Measurements from ENCODE around the gene FBXL14. TPM values are rescaled to one million over a fixed set of nuclear protein-coding genes. Genes with fewer than 3 reads are reported as not detected.

FBXL14 gene
- total and polyA plus RNA-seq, 9 of the 15 experiments (the other 6 are each of a cell fraction or from before 2014, with no cell fraction given) = 0.13 to 9.8 (median 3.3) TPM

GRCh38 chr12:1531654-1532374, 62.6 kb downstream of the FBXL14 start:
- H3K4me1 ChIP-seq (replicated peaks in 1 of 2; ENCODE audit: control insufficient read depth in 2 of 2, insufficient read depth in 2 of 2, low read length in 2 of 2) = peaks cover 11 to 34% of the 10 kb centered on the region in 2 experiments
- BruUV-seq (replicated peaks) = no TSS peak
- peaks cover 15% of the 10 kb centered on the region; the same call in 2 of the 3 replicates for H3K79me2 ChIP-seq (ENCODE audit: control insufficient read depth, insufficient read depth, low read length)
- WGBS (ENCODE audit: insufficient coverage, low coverage, missing lambda C conversion rate) = 59% methylated on average over 22 of the region's 26 CpGs
- no peaks in the 10 kb centered on the region for H4K20me1 ChIP-seq (replicated peaks; ENCODE audit: control insufficient read depth, insufficient read depth, low read length)
- peak overlapping the region; percentile 58; the same call in 1 of the 2 replicates for H3K4me2 ChIP-seq (ENCODE audit: insufficient read depth, low read length)
- CTCF ChIA-PET (ENCODE audit: low intra/inter-chr PET ratio) = no interaction called here
- peak overlapping the region; percentile 43; the same call in 1 of the 2 replicates for H3K4me3 ChIP-seq
- in situ Hi-C loops (cut with MboI) = no loop called here
- peak overlapping the region; percentile 62 to 91; a peak in 3 of 4 replicates for H3K9ac ChIP-seq (ENCODE audit: insufficient read depth in 1 of 2, low read depth in 2 of 2, low read length in 2 of 2)
- ATAC-seq (no peak), DNase-seq (ENCODE audit: extremely low read depth in 1 of 4, low spot score in 3 of 4) (no peak), FAIRE-seq (no peak)
- intact Hi-C loops (cut with micrococcal nuclease) = loop anchor here (5.0 kb wide), 1 partner anchor 45 kb away; no protein-coding TSS in a partner anchor
- no peaks in the 10 kb centered on the region for H3K27me3 ChIP-seq (ENCODE audit: control insufficient read depth in 2 of 2, insufficient read depth in 2 of 2, low read length in 2 of 2)
- no peaks in the 10 kb centered on the region for H3K9me1 ChIP-seq (ENCODE audit: control insufficient read depth, insufficient read depth, low read length)
- peak overlapping the region; percentile 72 for H2AFZ ChIP-seq (ENCODE audit: low read depth, low read length)
- no peaks in the 10 kb centered on the region for H3K9me3 ChIP-seq (replicated peaks; ENCODE audit: control insufficient read depth, insufficient read depth, low read depth, low read length)
- H3K27ac ChIP-seq (ENCODE audit: extremely low read depth, low read depth, low read length) = no peak overlapping the region
- H3K36me3 ChIP-seq (ENCODE audit: control insufficient read depth, insufficient read depth, low read length) = no peaks in the 10 kb centered on the region
- no peak for TF ChIP-seq RBBP5 (IDR thresholded peaks at IDR 0.05; ENCODE audit: borderline replicate concordance, insufficient read depth, low read length, poor library complexity, severe bottlenecking)
- TF ChIP-seq EP400 (IDR thresholded peaks at IDR 0.05) = no peak
- peak; percentile 11; the same call in 1 of the 2 replicates for TF ChIP-seq RBFOX2 (IDR thresholded peaks at IDR 0.05; ENCODE audit: low read depth, low read length)
- no peak for TF ChIP-seq POU5F1 (IDR thresholded peaks at IDR 0.05; ENCODE audit: borderline replicate concordance, low read depth, low read length, partially characterized antibody)
- no peak for TF ChIP-seq BRD9 (IDR thresholded peaks at IDR 0.05; ENCODE audit: low read depth, partially characterized antibody)
- TF ChIP-seq NR2C2 (CRISPR knock-in tag; IDR thresholded peaks at IDR 0.05) = 0 out of 2 replicates have a peak, but pooled peaks have one; percentile 24
- TF ChIP-seq NR2C2 (tag; IDR thresholded peaks at IDR 0.05) = no peak
- no peak for TF ChIP-seq U2AF1 (optimal IDR thresholded peaks at IDR 0.05; ENCODE audit: low read depth, low read length)
- TF ChIP-seq ZKSCAN1 (IDR thresholded peaks at IDR 0.05; ENCODE audit: low read depth, low read length) = no peak
- POLR2A ChIA-PET = interaction anchor here (0.6 to 0.7 kb wide), 2 partner anchors 9 to 40 kb away, joined by 3 read pairs; no protein-coding TSS in a partner anchor
